ENCODE data around the gene SORL1. TPM values are rescaled to one million over a fixed set of nuclear protein-coding genes. Genes with fewer than 3 reads are reported as not detected.
A peak's percentile ranks its signal among the peaks of the same experiment; 100 is the strongest.

The SORL1 gene
- total RNA-seq, 1 experiment from 2014 or later = 68.3 TPM

DNA sequence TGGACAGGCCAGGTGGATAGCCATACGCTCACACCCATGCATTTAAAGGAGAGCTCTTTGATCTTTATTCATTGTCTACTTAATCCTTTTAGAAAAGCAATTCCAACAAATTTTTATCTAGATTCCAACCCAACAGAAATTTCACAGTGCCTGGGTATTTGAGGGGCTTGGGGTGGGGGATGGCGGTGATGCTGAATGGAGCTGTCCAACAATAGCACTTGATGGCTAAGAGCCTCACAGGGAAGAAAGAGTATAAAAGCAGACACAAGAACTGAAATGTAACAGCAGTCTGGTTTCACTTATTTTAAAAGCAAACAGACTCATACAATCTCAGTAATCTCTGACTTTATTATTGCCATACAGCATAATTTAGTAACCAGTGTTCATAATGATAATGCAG lies 102.4 kb downstream of the SORL1 start:
- H4K91ac ChIP-seq (ENCODE audit: insufficient read length, low read depth, low read length) = no peak overlapping the region
- H2AK5ac ChIP-seq (ENCODE audit: insufficient read length, low read length) = no peak overlapping the region
- peaks cover 27 to 72% (median 54%) of the 10 kb centered on the region in 3 experiments; a peak in 6 of 7 replicates for H3K36me3 Mint-ChIP-seq (ENCODE audit: insufficient read depth in 1 of 3, low read depth in 3 of 3)
- no peak overlapping the region for H3T11ph ChIP-seq (ENCODE audit: low read length)
- no peak overlapping the region for H3K9ac ChIP-seq (ENCODE audit: extremely low read depth, insufficient read length, low read length)
- DNase-seq = no peak
- no peak overlapping the region for H4K8ac ChIP-seq (replicated peaks; ENCODE audit: insufficient read length, low read depth, low read length)
- no peak overlapping the region for H2BK20ac ChIP-seq (ENCODE audit: low read depth, low read length, poor library complexity, severe bottlenecking)
- no peak overlapping the region for H2AFZ ChIP-seq (ENCODE audit: low read length)
- WGBS (ENCODE audit: extremely low coverage, insufficient read length, low lambda C conversion rate) = no CpG with 5 or more reads among the region's 2 CpGs
- no peaks in the 10 kb centered on the region for H3K4me1 ChIP-seq (ENCODE audit: insufficient read depth, low read length)
- no peaks in the 10 kb centered on the region for H4K20me1 ChIP-seq (ENCODE audit: control insufficient read depth, insufficient read depth, insufficient read length)
- H3K14ac ChIP-seq (ENCODE audit: insufficient read depth, low read length) = no peak overlapping the region
- no peak overlapping the region for H3K23ac ChIP-seq (ENCODE audit: insufficient read length, low read depth, low read length)
- H3K4me3 Mint-ChIP-seq = no peak overlapping the region
- no peak overlapping the region for H2BK120ac ChIP-seq (ENCODE audit: low read depth, low read length, poor library complexity, severe bottlenecking)
- H2BK5ac ChIP-seq (ENCODE audit: insufficient read length, low read length) = no peak overlapping the region
- peaks cover 3 to 6% of the 10 kb centered on the region in 2 experiments; a peak in 3 of 4 replicates for H3K4me1 Mint-ChIP-seq
- H3K79me1 ChIP-seq (ENCODE audit: insufficient read depth, low read depth, low read length, poor library complexity, severe bottlenecking) = no peaks in the 10 kb centered on the region
- no peak overlapping the region for H2BK12ac ChIP-seq (ENCODE audit: insufficient read length, low read depth, low read length)
- H3K9me3 Mint-ChIP-seq = no peaks in the 10 kb centered on the region
- no peaks in the 10 kb centered on the region for H3K79me2 ChIP-seq (ENCODE audit: insufficient read depth, low read length)
- H3K27ac ChIP-seq (ENCODE audit: insufficient read length, low read depth, low read length) = no peak overlapping the region
- no peaks in the 10 kb centered on the region for H3K23me2 ChIP-seq (ENCODE audit: insufficient read length, low read depth, low read length, poor library complexity, severe bottlenecking)
- H3K4me2 ChIP-seq (ENCODE audit: insufficient read depth, insufficient read length, low read length) = no peak overlapping the region
- no peak overlapping the region for H3K4ac ChIP-seq (ENCODE audit: low read depth, low read length)
- H3K27me3 Mint-ChIP-seq (ENCODE audit: low read depth) = no peaks in the 10 kb centered on the region
- H4K5ac ChIP-seq (ENCODE audit: insufficient read length, low read depth, low read length) = no peak overlapping the region
- H3K18ac ChIP-seq (ENCODE audit: insufficient read length, low read depth, low read length) = no peak overlapping the region
- no peak overlapping the region for H2BK15ac ChIP-seq (ENCODE audit: low read depth, low read length)
- TF ChIP-seq, protein P1, sequence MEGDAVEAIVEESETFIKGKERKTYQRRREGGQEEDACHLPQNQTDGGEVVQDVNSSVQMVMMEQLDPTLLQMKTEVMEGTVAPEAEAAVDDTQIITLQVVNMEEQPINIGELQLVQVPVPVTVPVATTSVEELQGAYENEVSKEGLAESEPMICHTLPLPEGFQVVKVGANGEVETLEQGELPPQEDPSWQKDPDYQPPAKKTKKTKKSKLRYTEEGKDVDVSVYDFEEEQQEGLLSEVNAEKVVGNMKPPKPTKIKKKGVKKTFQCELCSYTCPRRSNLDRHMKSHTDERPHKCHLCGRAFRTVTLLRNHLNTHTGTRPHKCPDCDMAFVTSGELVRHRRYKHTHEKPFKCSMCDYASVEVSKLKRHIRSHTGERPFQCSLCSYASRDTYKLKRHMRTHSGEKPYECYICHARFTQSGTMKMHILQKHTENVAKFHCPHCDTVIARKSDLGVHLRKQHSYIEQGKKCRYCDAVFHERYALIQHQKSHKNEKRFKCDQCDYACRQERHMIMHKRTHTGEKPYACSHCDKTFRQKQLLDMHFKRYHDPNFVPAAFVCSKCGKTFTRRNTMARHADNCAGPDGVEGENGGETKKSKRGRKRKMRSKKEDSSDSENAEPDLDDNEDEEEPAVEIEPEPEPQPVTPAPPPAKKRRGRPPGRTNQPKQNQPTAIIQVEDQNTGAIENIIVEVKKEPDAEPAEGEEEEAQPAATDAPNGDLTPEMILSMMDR (conservative IDR thresholded peaks at IDR 0.05) = no peak
- peak overlapping the region in 1 of 3 experiments; percentile 40; a peak in 2 of 7 replicates for H3K27ac Mint-ChIP-seq
- H3K9me3 ChIP-seq (ENCODE audit: control insufficient read depth, low read depth, low read length) = no peaks in the 10 kb centered on the region
- no peak overlapping the region for H3K56ac ChIP-seq (ENCODE audit: insufficient read length, low read depth, low read length)
- H3K27me3 ChIP-seq (ENCODE audit: insufficient read depth, low read length) = no peaks in the 10 kb centered on the region

Measured in H9 (cell line).